ENCODE data around the gene SCGB3A2.

DNA sequence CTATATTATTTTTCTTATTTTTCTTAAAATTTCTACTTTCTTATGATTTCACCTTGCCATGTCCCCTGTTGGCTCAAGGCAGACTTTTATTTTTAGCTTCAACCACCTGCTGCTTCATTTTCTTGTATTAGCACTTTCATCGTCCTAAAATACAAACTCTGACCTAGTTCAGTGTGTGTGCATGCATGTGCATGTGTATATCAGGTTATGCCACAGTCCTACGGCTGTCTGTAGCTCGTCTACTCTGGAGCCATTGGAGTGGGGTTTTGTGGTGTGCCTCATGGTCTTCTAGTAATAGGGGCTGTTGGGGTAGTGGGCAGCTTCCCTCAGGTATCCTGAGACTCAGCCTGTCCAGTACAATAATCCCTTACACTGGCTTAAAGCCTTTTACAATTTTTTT, 33.7 kb upstream of the SCGB3A2 start:
- TF ChIP-seq, protein P1, sequence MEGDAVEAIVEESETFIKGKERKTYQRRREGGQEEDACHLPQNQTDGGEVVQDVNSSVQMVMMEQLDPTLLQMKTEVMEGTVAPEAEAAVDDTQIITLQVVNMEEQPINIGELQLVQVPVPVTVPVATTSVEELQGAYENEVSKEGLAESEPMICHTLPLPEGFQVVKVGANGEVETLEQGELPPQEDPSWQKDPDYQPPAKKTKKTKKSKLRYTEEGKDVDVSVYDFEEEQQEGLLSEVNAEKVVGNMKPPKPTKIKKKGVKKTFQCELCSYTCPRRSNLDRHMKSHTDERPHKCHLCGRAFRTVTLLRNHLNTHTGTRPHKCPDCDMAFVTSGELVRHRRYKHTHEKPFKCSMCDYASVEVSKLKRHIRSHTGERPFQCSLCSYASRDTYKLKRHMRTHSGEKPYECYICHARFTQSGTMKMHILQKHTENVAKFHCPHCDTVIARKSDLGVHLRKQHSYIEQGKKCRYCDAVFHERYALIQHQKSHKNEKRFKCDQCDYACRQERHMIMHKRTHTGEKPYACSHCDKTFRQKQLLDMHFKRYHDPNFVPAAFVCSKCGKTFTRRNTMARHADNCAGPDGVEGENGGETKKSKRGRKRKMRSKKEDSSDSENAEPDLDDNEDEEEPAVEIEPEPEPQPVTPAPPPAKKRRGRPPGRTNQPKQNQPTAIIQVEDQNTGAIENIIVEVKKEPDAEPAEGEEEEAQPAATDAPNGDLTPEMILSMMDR (IDR thresholded peaks at IDR 0.05 in 8 of 11, conservative IDR thresholded peaks at IDR 0.05 in 3 of 11), result no peak
- TF ChIP-seq POLR2AphosphoS5 (IDR thresholded peaks at IDR 0.05), result no peak
